ENCODE data around the gene KCNT1. TPM values are rescaled to one million over a fixed set of nuclear protein-coding genes. Genes with fewer than 3 reads are reported as not detected.
"Not testable (repeated sequence)": the region's sequence is repeated elsewhere in the genome, so short reads cannot be mapped to it uniquely, and the experiment has no call there.

Gene KCNT1
- total and polyA plus RNA-seq, 9 donors: 0.83 to 12.0 (median 3.7) TPM

GRCh38 chr9:135670721-135671590 is 31.0 kb upstream of the KCNT1 start:
- H3K27me3 ChIP-seq: no peaks in the 10 kb centered on the region
- DNase-seq: peak in 2 of 5 donors; percentile 9 to 26
- WGBS, 3 donors: 86 to 89% (median 89%) methylated on average over 33 to 41 of the region's 41 CpGs
- TF ChIP-seq POLR2A (IDR thresholded peaks at IDR 0.05): no peak
- TF ChIP-seq CTCF (IDR thresholded peaks at IDR 0.05): no peak
- no peak for TF ChIP-seq EP300 (IDR thresholded peaks at IDR 0.05)
- H3K4me3 ChIP-seq: no peak overlapping the region
- intact Hi-C loops (cut with DNase I): no loop called here
- H3K4me1 ChIP-seq (ENCODE audit: insufficient read depth): no peaks in the 10 kb centered on the region
- peaks cover 0 to 4% of the 10 kb centered on the region in 2 donors for H3K9me3 ChIP-seq
- no peaks in the 10 kb centered on the region for H3K36me3 ChIP-seq
- no peak overlapping the region for H3K27ac ChIP-seq

GRCh38 chr9:135671591-135672041 is 30.4 kb upstream of the KCNT1 start:
- Histone ChIP-seq H3K4me3 (no peak overlapping the region), H3K4me1 (ENCODE audit: insufficient read depth) (no peaks in the 10 kb centered on the region), H3K36me3 (no peaks in the 10 kb centered on the region), H3K27me3 (no peaks in the 10 kb centered on the region), H3K9me3 (peaks cover 0 to 4% of the 10 kb centered on the region in 2 donors), H3K27ac (no peak overlapping the region)
- 25 to 43% (median 41%) methylated on average over 15 to 17 of the region's 17 CpGs for WGBS, 3 donors
- peak in 1 of 5 donors; percentile 35 for DNase-seq
- intact Hi-C loops (cut with DNase I): no loop called here
- TF ChIP-seq EP300 (IDR thresholded peaks at IDR 0.05) (no peak), POLR2A (IDR thresholded peaks at IDR 0.05) (no peak), CTCF (IDR thresholded peaks at IDR 0.05) (no peak)

DNA sequence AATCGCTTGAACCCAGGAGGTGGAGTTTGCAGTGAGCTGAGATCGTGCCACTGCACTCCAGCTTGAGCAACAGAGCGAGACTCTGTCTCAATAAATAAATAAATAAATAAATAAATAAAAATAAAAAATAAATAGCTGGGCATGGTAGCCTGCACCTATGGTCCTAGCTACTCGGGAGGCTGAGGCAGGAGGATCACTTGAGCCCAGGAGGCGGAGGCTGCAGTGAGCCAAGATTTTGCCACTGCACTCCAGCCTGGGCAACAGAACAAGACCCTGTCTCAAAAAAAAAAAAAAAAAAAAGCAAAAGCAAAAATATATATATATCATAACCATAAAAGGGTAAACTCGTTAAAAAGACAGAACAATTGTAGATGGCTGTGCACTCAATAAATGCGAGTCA is 29.2 kb upstream of the KCNT1 start:
- H3K27ac ChIP-seq; H3K4me3 ChIP-seq; DNase-seq; H3K27me3 ChIP-seq; H3K36me3 ChIP-seq; H3K4me1 ChIP-seq (ENCODE audit: insufficient read depth); intact Hi-C loops (cut with DNase I); H3K9me3 ChIP-seq: not testable (repeated sequence)
- 82 to 85% (median 82%) methylated on average over 7 of the region's 7 CpGs for WGBS, 3 donors

GRCh38 chr9:135673941-135674340 is 28.0 kb upstream of the KCNT1 start:
- Histone ChIP-seq H3K36me3 (no peaks in the 10 kb centered on the region), H3K27me3 (no peaks in the 10 kb centered on the region), H3K4me3 (no peak overlapping the region), H3K4me1 (ENCODE audit: insufficient read depth) (no peaks in the 10 kb centered on the region), H3K9me3 (peaks cover 0 to 4% of the 10 kb centered on the region in 2 donors), H3K27ac (no peak overlapping the region)
- TF ChIP-seq POLR2A (IDR thresholded peaks at IDR 0.05): no peak
- no peak for TF ChIP-seq EP300 (IDR thresholded peaks at IDR 0.05)
- no peak for TF ChIP-seq CTCF (IDR thresholded peaks at IDR 0.05)
- intact Hi-C loops (cut with DNase I): no loop called here
- 84 to 89% (median 86%) methylated on average over 8 of the region's 8 CpGs for WGBS, 3 donors
- DNase-seq: no peak

GRCh38 chr9:135674977-135675376 is 27.0 kb upstream of the KCNT1 start:
- Histone ChIP-seq H3K36me3 (no peaks in the 10 kb centered on the region), H3K4me3 (no peak overlapping the region), H3K27me3 (no peaks in the 10 kb centered on the region), H3K9me3 (no peaks in the 10 kb centered on the region), H3K4me1 (ENCODE audit: insufficient read depth) (no peaks in the 10 kb centered on the region), H3K27ac (no peak overlapping the region)
- DNase-seq: no peak
- 72 to 81% (median 74%) methylated on average over 10 of the region's 10 CpGs for WGBS, 3 donors
- TF ChIP-seq CTCF (IDR thresholded peaks at IDR 0.05) (no peak), EP300 (IDR thresholded peaks at IDR 0.05) (no peak), POLR2A (IDR thresholded peaks at IDR 0.05) (no peak)
- intact Hi-C loops (cut with DNase I): no loop called here
